ENCODE measurements around the gene LSMEM2. TPM values are rescaled to one million over a fixed set of nuclear protein-coding genes. Genes with fewer than 3 reads are reported as not detected.

LSMEM2 gene
- total RNA-seq, 4 donors from 2014 or later = 0.41 to 0.98 (median 0.49) TPM; not detected in 1

DNA sequence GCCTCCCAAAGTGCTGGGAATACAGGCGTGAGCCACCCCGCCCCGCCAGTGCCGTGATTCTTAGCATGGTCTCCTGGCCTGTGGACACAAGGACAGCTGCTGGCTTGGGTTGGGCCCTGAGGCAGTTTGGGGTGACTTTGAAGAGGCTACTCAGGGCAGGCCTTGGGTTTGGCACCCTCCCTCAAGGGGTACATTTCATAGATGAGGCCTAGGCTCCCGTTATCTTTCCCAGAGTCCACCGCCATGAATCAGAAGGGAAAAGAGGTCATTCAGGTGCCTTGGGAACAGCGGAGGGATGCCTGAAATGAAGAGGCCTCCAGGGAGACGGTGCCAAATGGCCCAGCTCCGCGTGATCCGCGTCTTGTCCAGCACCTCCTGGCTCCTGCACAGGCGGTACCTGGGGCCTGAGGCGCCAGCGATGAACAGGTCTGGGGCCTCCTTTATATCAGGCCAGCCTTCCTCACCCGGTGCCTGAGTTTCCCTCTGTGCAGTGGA lies 33.6 kb upstream of the LSMEM2 start:
- TF ChIP-seq, protein P1, sequence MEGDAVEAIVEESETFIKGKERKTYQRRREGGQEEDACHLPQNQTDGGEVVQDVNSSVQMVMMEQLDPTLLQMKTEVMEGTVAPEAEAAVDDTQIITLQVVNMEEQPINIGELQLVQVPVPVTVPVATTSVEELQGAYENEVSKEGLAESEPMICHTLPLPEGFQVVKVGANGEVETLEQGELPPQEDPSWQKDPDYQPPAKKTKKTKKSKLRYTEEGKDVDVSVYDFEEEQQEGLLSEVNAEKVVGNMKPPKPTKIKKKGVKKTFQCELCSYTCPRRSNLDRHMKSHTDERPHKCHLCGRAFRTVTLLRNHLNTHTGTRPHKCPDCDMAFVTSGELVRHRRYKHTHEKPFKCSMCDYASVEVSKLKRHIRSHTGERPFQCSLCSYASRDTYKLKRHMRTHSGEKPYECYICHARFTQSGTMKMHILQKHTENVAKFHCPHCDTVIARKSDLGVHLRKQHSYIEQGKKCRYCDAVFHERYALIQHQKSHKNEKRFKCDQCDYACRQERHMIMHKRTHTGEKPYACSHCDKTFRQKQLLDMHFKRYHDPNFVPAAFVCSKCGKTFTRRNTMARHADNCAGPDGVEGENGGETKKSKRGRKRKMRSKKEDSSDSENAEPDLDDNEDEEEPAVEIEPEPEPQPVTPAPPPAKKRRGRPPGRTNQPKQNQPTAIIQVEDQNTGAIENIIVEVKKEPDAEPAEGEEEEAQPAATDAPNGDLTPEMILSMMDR (IDR thresholded peaks at IDR 0.05 in 4 of 5, conservative IDR thresholded peaks at IDR 0.05 in 1 of 5) = no peak
- H3K27ac ChIP-seq = peak overlapping the region; percentile 80 to 96 (median 87)
- intact Hi-C loops (cut with DNase I; ENCODE audit: low total_unique reads) = no loop called here
- H3K4me3 ChIP-seq = peak overlapping the region; percentile 57 to 64 (median 61)
- peaks cover 71 to 91% of the 10 kb centered on the region in 2 donors for H3K4me1 ChIP-seq
- no peaks in the 10 kb centered on the region for H3K36me3 ChIP-seq
- ATAC-seq (no peak), DNase-seq (no peak)
- no peaks in the 10 kb centered on the region for H3K27me3 ChIP-seq
- H3K9me3 ChIP-seq = no peaks in the 10 kb centered on the region
- in situ Hi-C loops (cut with MboI; ENCODE audit: low sequenced_read_pairs in 4 of 4) = no loop called here

DNA sequence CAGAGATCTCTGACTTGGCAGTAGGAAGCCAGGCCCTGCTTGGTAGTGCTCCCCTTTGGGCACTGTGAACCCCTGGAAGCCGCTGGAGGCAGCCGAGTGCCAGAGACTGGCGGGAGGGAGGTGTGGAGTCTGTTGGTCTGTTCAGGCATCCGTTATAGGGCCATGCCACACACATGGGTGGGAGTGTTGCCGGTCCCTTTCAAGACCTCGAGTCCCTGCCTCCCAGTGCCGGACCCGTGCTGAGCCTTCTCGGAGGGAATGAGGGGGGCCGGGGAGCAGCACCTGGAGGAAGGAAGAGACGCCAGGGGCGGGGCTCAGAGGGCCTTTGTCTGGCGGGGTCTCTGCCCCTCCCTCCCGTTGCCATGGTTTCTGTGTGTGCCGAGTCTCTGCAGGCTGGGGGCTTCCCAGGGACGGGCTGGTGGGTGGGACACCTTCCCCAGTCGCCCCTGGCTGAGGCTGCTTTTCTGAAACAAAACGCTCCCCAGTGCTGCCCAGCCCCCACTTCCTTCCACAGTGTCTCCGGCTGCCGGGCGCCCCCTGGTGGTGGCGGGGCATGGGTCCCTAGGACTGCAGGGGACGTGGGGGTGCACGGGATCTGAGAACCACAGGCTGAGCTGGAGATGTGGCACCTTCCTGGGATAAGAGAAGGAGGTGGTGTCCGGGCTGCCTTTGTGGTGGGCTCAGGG lies 32.9 kb upstream of the LSMEM2 start:
- no peaks in the 10 kb centered on the region for H3K9me3 ChIP-seq
- in situ Hi-C loops (cut with MboI; ENCODE audit: low sequenced_read_pairs in 4 of 4) (no loop called here), intact Hi-C loops (cut with DNase I; ENCODE audit: low total_unique reads) (loop anchor here (1.0 kb wide), 2 partner anchors 19 to 52 kb away; no protein-coding TSS in a partner anchor)
- DNase-seq (peak; percentile 78 to 84), ATAC-seq (peak; percentile 73 to 76)
- peak overlapping the region; percentile 80 to 96 (median 87) for H3K27ac ChIP-seq
- H3K27me3 ChIP-seq = no peaks in the 10 kb centered on the region
- H3K4me3 ChIP-seq = peak overlapping the region; percentile 57 to 64 (median 61)
- H3K36me3 ChIP-seq = no peaks in the 10 kb centered on the region
- H3K4me1 ChIP-seq = peaks cover 76 to 92% of the 10 kb centered on the region in 2 donors
- TF ChIP-seq, protein P1 (IDR thresholded peaks at IDR 0.05 in 4 of 5, conservative IDR thresholded peaks at IDR 0.05 in 1 of 5) = peak; percentile 95 to 100 (median 99)
- TF ChIP-seq POLR2A (IDR thresholded peaks at IDR 0.05) = no peak

DNA sequence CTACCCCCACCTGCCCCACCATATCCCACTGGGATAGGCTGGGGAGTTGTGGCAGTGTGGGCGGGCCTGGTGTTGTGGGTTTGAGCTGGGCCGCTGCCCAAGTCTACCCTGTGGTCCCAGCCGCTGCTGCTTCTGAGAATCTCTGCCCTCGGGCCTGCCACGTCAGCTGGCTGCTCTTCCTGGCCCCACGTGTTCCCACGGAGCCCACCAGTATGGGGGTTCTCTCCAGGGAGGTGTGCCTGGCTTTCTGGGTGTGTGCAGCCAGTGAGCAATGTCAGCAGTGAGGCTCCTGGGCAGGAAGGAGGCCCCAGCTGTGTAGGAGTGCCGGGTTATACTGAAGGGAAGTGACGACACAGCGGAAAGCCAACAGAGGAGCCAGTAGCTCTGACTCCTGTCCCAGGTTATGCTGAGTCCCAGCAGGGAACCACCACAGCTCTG lies 32.4 kb upstream of the LSMEM2 start:
- Histone ChIP-seq H3K36me3 (no peaks in the 10 kb centered on the region), H3K4me3 (peak overlapping the region; percentile 57 to 64 (median 61)), H3K9me3 (no peaks in the 10 kb centered on the region), H3K27me3 (no peaks in the 10 kb centered on the region), H3K27ac (peak overlapping the region; percentile 80 to 96 (median 87)), H3K4me1 (peaks cover 77 to 90% of the 10 kb centered on the region in 2 donors)
- ATAC-seq (no peak), DNase-seq (no peak)
- intact Hi-C loops (cut with DNase I; ENCODE audit: low total_unique reads) (loop anchor here (1.0 kb wide), 2 partner anchors 19 to 52 kb away; no protein-coding TSS in a partner anchor), in situ Hi-C loops (cut with MboI; ENCODE audit: low sequenced_read_pairs in 4 of 4) (no loop called here)
- TF ChIP-seq, protein P1 (IDR thresholded peaks at IDR 0.05 in 4 of 5, conservative IDR thresholded peaks at IDR 0.05 in 1 of 5) = peak in 2 of 5 experiments; percentile 6 to 28
- TF ChIP-seq POLR2A (IDR thresholded peaks at IDR 0.05) = no peak

DNA sequence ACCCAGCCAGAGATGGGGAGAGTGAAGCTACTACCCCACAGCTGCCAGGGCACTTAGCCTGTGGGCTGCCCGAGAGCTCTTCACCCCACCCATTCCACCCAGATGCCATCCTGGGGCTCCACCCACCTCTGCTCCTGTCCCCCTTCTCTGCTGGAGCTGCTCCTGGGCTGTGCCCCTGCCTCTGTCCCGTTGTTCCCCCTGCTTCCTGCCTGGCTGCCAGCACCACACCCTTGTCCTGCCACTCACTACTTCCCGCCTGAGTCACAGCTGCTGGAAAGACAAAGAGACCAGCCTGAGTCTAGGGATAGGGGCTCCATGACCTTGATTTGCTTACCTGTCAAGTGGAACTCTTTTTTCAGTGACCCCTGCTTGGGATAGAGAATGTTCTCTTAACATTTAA lies 30.5 kb upstream of the LSMEM2 start:
- peak in 1 of 2 donors; percentile 60 for DNase-seq
- ATAC-seq = peak; percentile 44 to 55
- Histone ChIP-seq H3K9me3 (no peaks in the 10 kb centered on the region), H3K4me1 (peaks cover 63 to 75% of the 10 kb centered on the region in 2 donors), H3K4me3 (no peak overlapping the region), H3K27ac (peak overlapping the region; percentile 80 to 96 (median 87)), H3K27me3 (no peaks in the 10 kb centered on the region), H3K36me3 (peaks cover 0 to 10% of the 10 kb centered on the region in 2 donors)
- TF ChIP-seq, protein P1 (IDR thresholded peaks at IDR 0.05 in 4 of 5, conservative IDR thresholded peaks at IDR 0.05 in 1 of 5) = no peak
- TF ChIP-seq POLR2A (IDR thresholded peaks at IDR 0.05) = peak in 1 of 2 donors; percentile 39
- in situ Hi-C loops (cut with MboI; ENCODE audit: low sequenced_read_pairs in 4 of 4) (no loop called here), intact Hi-C loops (cut with DNase I; ENCODE audit: low total_unique reads) (no loop called here)

Measured in gastrocnemius medialis (tissue), 4 donors.